MCF 10A (cell line): ENCODE results near the gene FMNL1. TPM values are rescaled to one million over a fixed set of nuclear protein-coding genes. Genes with fewer than 3 reads are reported as not detected.
A peak's percentile ranks its signal among the peaks of the same experiment; 100 is the strongest.

ENCODE experiments used
- BruUV-seq: library from RNA; stranded (reverse); fragments of 400-500 nt; replicated peaks from 2 replicates; lab custom pipeline; 2021; lab: Mats Ljungman, UMichigan
- CTCF ChIA-PET: fragments of 300-600 bp; sonication (Branson Sonifier 250); formaldehyde crosslinking; extraction: SDS; loops from one replicate; lab custom pipeline; 2021; ENCODE audit warnings: antibody characterized with exemption, inconsistent platforms; lab: Yijun Ruan, JAX
- POLR2A ChIA-PET: fragments of 300-600, 350-650 bp; sonication (Branson Sonifier 250); formaldehyde crosslinking; extraction: SDS; loops from one replicate; lab custom pipeline; 2020; ENCODE audit warnings: antibody characterized with exemption, inconsistent platforms; lab: Yijun Ruan, JAX
- DNase-seq: peaks from one replicate; pipeline ENCODE4 v3.0.0-alpha.2; 2018; ENCODE audit not compliant: unreplicated experiment
- H3K27ac Mint-ChIP-seq: one replicate; pipeline ENCODE4 v1.8.0; 2022; ENCODE audit warnings: mild to moderate bottlenecking, low read depth, mixed read lengths; ENCODE audit not compliant: unreplicated experiment
- H3K27me3 Mint-ChIP-seq: one replicate; pipeline ENCODE4 v1.8.0; 2022; ENCODE audit warnings: mixed read lengths; ENCODE audit not compliant: insufficient read depth, unreplicated experiment
- H3K36me3 Mint-ChIP-seq: one replicate; pipeline ENCODE4 v1.8.0; 2022; ENCODE audit warnings: mild to moderate bottlenecking, moderate library complexity, mixed read lengths; ENCODE audit not compliant: insufficient read depth, unreplicated experiment
- H3K4me1 Mint-ChIP-seq: one replicate; pipeline ENCODE4 v1.8.0; 2022; ENCODE audit warnings: mixed read lengths; ENCODE audit not compliant: insufficient read depth, unreplicated experiment
- H3K4me3 Mint-ChIP-seq: one replicate; pipeline ENCODE4 v1.8.0; 2022; ENCODE audit warnings: mild to moderate bottlenecking, moderate library complexity, mixed read lengths; ENCODE audit not compliant: unreplicated experiment
- H3K9me3 Mint-ChIP-seq: one replicate; pipeline ENCODE4 v1.8.0; 2022; ENCODE audit warnings: mixed read lengths; ENCODE audit not compliant: unreplicated experiment
- intact Hi-C: fragments of 100-400 bp; cut with micrococcal nuclease; formaldehyde crosslinking; loops from 2 replicates; pipeline ENCODE4 v1.14.1; 2022
- total RNA-seq: library from RNA; stranded (reverse); gene quantifications from 2 replicates; pipeline ENCODE4 v1.2.3, GENCODE V29; 2022
- TF ChIP-seq, protein P1 (sequence below): fragments of 200-600 bp; IDR thresholded peaks from one replicate; pipeline ENCODE4 v1.8.0; 2022; ENCODE audit warnings: antibody characterized with exemption, mild to moderate bottlenecking; ENCODE audit not compliant: unreplicated experiment

Gene FMNL1
- total RNA-seq, 1 experiment from 2014 or later, result 28.1 TPM

DNA sequence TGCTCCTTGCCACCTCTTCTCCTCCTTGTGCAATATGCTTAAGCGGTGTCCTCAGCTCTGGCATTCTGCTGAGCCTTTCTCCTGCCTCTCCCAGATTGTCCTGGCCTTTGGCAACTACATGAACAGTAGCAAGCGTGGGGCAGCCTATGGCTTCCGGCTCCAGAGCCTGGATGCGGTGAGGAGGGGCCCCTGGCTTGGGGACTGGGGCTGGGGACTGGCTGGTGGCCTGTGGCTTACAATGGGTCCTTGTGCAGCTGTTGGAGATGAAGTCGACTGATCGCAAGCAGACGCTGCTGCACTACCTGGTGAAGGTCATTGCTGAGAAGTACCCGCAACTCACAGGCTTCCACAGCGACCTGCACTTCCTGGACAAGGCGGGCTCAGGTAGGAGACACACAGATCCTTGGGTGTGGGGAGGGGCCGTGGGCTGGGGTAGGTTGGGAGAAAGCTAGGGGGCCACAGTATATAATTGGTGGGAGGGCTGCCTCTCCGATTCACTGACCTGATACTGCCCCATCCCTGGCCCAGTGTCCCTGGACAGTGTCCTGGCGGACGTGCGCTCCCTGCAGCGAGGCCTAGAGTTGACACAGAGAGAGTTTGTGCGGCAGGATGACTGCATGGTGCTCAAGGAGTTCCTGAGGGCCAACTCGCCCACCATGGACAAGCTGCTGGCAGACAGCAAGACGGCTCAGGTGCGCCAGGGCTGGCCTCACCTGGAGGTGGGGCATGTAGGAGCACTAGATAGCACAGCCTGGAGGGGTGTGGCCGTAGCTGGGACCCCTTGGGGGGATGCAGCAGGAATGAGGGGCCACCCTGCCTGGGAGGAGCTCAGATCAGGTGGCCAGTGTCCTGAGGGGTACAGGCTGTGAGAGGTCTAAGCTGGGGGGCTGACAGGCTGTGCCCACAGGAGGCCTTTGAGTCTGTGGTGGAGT is 23.3 kb downstream of the FMNL1 start:
- peaks cover 8% of the 10 kb centered on the region for H3K36me3 Mint-ChIP-seq
- no TSS peak for BruUV-seq
- no peak overlapping the region for H3K27ac Mint-ChIP-seq
- ChIA-PET CTCF (interaction anchor here (1.0 to 2.3 kb wide), 3 partner anchors 9 to 26 kb away, joined by 3 to 9 read pairs (median 5); no protein-coding TSS in a partner anchor), POLR2A (interaction anchor here (0.8 kb wide), 1 partner anchor 84 kb away, joined by 4 read pairs; no protein-coding TSS in a partner anchor)
- no peaks in the 10 kb centered on the region for H3K27me3 Mint-ChIP-seq
- TF ChIP-seq, protein P1, sequence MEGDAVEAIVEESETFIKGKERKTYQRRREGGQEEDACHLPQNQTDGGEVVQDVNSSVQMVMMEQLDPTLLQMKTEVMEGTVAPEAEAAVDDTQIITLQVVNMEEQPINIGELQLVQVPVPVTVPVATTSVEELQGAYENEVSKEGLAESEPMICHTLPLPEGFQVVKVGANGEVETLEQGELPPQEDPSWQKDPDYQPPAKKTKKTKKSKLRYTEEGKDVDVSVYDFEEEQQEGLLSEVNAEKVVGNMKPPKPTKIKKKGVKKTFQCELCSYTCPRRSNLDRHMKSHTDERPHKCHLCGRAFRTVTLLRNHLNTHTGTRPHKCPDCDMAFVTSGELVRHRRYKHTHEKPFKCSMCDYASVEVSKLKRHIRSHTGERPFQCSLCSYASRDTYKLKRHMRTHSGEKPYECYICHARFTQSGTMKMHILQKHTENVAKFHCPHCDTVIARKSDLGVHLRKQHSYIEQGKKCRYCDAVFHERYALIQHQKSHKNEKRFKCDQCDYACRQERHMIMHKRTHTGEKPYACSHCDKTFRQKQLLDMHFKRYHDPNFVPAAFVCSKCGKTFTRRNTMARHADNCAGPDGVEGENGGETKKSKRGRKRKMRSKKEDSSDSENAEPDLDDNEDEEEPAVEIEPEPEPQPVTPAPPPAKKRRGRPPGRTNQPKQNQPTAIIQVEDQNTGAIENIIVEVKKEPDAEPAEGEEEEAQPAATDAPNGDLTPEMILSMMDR, result no peak
- H3K9me3 Mint-ChIP-seq, result no peaks in the 10 kb centered on the region
- intact Hi-C loops, result no loop called here
- no peak overlapping the region for H3K4me3 Mint-ChIP-seq
- peaks cover 14% of the 10 kb centered on the region for H3K4me1 Mint-ChIP-seq
- no peak for DNase-seq

DNA sequence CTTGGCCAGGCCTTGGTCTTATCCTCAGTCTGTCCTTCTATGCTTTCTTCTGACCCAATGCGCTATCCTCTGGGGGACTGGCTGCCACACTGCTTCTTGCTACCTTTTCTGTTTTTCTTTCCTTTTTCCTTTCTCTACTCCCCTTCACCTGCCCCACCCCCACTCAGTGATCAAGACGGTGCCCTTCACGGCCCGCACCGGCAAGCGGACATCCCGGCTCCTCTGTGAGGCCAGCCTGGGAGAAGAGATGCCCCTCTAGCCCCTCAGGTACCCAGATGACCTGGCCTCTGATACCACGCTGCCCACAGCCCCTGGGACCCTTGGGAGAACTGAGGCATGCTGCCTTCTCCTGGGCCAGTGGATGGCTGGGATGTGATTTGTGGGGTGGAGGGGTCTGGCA is 24.7 kb downstream of the FMNL1 start:
- H3K4me1 Mint-ChIP-seq, result peaks cover 17% of the 10 kb centered on the region
- H3K36me3 Mint-ChIP-seq, result peaks cover 8% of the 10 kb centered on the region
- no TSS peak for BruUV-seq
- DNase-seq, result no peak
- H3K27ac Mint-ChIP-seq, result no peak overlapping the region
- TF ChIP-seq, protein P1, result no peak
- POLR2A ChIA-PET, result interaction anchor here (0.5 to 2.8 kb wide), 4 partner anchors 60 to 110 kb away, joined by 3 to 22 read pairs (median 4); partner anchors contain the start of gene MAP3K14
- H3K4me3 Mint-ChIP-seq, result no peak overlapping the region
- CTCF ChIA-PET, result interaction anchor here (1.0 to 2.3 kb wide), 5 partner anchors 11 to 43 kb away, joined by 3 to 9 read pairs (median 5); partner anchors contain the start of gene FMNL1
- no peaks in the 10 kb centered on the region for H3K9me3 Mint-ChIP-seq
- intact Hi-C loops, result no loop called here
- H3K27me3 Mint-ChIP-seq, result no peaks in the 10 kb centered on the region

DNA sequence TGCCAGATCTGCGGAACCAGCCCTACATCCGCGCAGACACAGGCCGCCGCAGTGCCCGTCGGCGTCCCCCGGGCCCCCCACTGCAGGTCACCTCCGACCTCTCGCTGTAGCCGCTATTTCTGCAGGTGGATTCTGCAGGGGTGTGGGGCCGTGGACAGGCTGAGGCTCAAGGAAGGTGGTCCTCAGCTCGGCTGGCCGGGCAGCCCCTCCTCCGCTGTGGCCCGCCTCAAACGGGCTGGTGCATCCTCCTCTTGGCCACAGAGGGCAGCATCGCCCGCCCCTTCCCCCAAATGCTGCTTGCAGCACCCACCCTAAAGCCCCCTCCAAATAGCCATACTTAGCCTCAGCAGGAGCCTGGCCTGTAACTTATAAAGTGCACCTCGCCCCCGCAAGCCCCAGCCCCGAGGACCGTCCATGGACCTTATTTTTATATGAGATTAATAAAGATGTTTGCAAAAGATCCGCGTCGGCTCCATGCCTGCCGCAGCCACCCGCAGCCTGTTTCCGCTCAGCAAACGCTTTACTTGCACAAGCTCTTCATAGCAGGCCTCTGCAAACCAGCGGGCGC is 25.3 kb downstream of the FMNL1 start:
- Mint-ChIP-seq H3K36me3 (peaks cover 8% of the 10 kb centered on the region), H3K27me3 (no peaks in the 10 kb centered on the region), H3K4me3 (peak overlapping the region; percentile 96), H3K27ac (peak overlapping the region; percentile 80), H3K4me1 (peaks cover 18% of the 10 kb centered on the region), H3K9me3 (no peaks in the 10 kb centered on the region)
- no peak for DNase-seq
- ChIA-PET POLR2A (interaction anchor here (0.6 to 2.8 kb wide), 13 partner anchors 16 to 135 kb away, joined by 3 to 22 read pairs (median 7); partner anchors contain the start of genes HEXIM1, HEXIM2 and MAP3K14), CTCF (interaction anchor here (1.0 to 3.3 kb wide), 5 partner anchors 12 to 44 kb away, joined by 3 to 13 read pairs (median 6); partner anchors contain the start of gene FMNL1)
- TF ChIP-seq, protein P1, result peak; percentile 28
- BruUV-seq, result no TSS peak
- intact Hi-C loops, result loop anchor here (1.0 kb wide), 1 partner anchor 138 kb away; no protein-coding TSS in a partner anchor
